ENCODE data around the gene GAL3ST2. TPM values are rescaled to one million over a fixed set of nuclear protein-coding genes. Genes with fewer than 3 reads are reported as not detected.

Gene GAL3ST2
- total RNA-seq, 1 donor from 2014 or later, result not detected

DNA sequence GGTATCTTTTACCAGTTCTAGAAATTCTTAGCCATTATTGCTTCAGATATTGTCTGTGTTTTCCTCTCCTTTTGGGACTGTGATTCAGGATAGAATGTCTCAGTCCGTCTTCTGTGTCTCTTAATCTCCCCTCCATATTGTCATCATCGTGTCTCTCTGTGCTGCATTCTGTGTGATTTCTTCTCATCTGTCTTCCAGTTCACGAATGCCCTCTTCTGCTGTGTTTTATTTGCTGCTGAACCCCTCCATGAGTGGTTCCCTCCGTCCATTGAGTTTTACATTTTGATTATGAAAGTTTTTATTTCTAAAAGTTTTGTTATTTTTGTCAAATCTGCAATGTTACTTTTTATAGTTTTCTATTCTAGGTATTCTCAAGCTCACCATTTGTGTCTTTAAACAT lies 30.5 kb upstream of the GAL3ST2 start:
- no peak overlapping the region for H3K4me3 ChIP-seq (ENCODE audit: low read depth, low read length)
- DNase-seq (ENCODE audit: low read depth), result no peak
- TF ChIP-seq, protein P1, sequence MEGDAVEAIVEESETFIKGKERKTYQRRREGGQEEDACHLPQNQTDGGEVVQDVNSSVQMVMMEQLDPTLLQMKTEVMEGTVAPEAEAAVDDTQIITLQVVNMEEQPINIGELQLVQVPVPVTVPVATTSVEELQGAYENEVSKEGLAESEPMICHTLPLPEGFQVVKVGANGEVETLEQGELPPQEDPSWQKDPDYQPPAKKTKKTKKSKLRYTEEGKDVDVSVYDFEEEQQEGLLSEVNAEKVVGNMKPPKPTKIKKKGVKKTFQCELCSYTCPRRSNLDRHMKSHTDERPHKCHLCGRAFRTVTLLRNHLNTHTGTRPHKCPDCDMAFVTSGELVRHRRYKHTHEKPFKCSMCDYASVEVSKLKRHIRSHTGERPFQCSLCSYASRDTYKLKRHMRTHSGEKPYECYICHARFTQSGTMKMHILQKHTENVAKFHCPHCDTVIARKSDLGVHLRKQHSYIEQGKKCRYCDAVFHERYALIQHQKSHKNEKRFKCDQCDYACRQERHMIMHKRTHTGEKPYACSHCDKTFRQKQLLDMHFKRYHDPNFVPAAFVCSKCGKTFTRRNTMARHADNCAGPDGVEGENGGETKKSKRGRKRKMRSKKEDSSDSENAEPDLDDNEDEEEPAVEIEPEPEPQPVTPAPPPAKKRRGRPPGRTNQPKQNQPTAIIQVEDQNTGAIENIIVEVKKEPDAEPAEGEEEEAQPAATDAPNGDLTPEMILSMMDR (conservative IDR thresholded peaks at IDR 0.05; ENCODE audit: low read depth, low read length), result no peak

DNA sequence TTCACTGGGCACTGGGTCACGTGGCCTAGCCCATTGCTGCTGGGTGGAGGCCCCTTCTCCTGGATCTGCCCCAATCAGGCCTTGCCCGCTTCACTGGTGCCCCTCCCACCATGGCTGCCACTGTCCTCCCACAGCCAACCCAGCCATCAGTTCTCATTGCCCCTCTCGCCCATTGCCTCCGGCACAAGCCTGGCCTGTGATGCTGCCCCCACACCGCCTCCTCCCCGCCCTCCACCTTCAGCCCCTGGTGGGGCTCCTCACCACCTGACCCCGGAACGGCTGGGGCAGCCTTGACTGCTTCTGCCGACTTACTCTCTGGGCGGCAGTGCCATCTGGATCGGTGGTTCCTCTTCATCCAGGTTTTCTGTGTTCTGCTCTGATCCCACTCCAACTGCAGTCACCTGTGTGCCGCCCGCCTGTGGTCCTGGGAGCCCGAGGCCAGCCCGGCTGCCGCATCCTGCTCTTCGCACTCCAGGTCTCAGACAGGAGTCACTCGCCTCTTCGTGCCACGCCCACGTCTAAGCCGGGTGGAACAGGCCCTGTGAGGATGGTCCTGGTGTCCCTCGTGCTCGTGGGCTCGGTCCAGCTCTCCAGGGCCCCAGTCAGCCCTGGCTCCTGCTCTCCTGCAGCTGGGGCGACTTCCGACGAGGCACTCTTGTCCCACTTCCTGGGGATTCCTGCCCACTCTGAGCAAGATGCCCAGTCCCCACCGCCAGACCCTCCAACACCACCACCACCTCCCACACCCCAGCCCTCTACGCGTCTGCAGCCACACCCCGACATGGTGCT lies 28.0 kb upstream of the GAL3ST2 start:
- TF ChIP-seq, protein P1 (conservative IDR thresholded peaks at IDR 0.05; ENCODE audit: low read depth, low read length), result no peak
- H3K4me3 ChIP-seq (ENCODE audit: low read depth, low read length), result no peak overlapping the region
- DNase-seq (ENCODE audit: low read depth), result no peak

DNA sequence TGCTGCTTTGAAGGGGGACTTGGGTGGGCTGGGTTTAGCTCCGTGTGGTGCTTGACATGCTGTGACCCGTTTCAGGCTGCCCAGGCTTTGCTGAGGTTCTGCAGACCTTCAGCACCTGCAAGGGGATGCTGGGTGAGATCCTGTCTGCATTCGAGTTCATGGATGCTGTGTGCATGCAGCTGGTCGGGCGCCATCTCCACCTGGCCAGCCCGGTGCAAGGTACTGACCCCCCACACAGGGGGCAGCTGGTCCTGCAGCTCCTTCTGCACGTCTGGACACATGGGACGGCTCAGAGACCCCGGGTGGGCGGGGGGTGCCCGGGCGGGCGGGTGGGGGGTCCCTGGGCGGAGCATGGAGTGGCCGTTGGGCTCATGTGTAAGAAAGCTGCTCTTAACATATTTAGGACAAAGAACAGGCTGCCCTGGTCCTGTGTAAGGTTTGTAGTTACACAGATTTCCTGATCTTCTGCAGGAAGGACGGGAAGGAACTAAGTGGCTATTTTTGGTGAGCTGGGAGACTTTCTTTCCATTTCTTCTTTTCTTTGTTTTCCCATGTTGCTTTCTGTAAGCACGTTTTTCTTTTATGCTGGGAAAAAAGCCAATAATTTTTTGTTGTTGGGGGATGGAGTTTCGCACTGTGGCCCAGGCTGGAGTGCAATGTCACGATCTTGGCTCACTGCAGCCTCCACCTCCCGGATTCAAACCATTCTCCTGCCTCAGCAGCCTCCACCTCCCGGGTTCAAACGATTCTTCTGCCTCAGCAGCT lies 26.4 kb upstream of the GAL3ST2 start:
- TF ChIP-seq, protein P1 (conservative IDR thresholded peaks at IDR 0.05; ENCODE audit: low read depth, low read length), result no peak
- no peak for DNase-seq (ENCODE audit: low read depth)

DNA sequence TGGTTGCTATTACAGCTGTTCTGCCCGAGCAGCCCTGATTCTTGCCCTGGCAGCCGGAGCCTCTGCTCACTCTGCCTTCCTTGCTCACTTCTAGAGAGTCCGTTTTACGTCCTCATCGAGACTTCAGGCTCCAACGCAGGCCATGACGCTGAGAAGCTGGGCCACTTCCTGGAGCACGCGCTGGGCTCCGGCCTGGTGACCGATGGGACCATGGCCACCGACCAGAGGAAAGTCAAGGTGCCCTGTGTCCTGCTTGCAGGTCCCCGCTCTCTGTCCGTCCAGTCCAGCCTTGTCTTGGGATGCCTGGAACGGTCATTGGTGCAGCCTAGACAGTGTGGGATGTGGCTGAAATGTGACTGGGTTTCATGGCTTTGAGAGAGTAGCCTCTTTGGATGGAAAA lies 25.5 kb upstream of the GAL3ST2 start:
- H3K4me3 ChIP-seq (ENCODE audit: low read depth, low read length), result no peak overlapping the region
- no peak for DNase-seq (ENCODE audit: low read depth)
- TF ChIP-seq, protein P1 (conservative IDR thresholded peaks at IDR 0.05; ENCODE audit: low read depth, low read length), result no peak

More for the DNA sequence above, 26.4 kb upstream of the GAL3ST2 start:
- H3K4me3 ChIP-seq (ENCODE audit: low read depth, low read length), result no peak overlapping the region

DNA sequence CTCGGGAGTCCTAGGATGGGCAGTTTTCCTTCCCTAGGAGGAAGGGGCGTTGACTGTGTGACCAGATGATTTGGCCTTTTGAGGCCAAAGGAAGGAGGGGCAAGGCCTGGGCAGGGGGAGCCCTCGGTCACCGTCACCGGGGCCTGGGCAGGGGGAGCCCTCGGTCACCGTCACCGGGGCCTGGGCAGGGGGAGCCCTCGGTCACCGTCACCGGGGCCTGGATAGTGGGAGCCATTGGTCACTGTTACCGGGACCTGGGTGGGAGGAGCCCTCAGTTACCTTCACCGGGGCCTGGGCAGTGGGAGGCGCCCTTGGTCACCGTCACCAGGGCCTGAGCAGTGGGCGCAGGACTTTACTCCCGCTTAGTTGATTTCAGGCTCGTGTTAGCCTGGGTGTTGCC lies 24.8 kb upstream of the GAL3ST2 start:
- no peak overlapping the region for H3K4me3 ChIP-seq (ENCODE audit: low read depth, low read length)
- TF ChIP-seq, protein P1 (conservative IDR thresholded peaks at IDR 0.05; ENCODE audit: low read depth, low read length), result no peak
- DNase-seq (ENCODE audit: low read depth), result no peak

DNA sequence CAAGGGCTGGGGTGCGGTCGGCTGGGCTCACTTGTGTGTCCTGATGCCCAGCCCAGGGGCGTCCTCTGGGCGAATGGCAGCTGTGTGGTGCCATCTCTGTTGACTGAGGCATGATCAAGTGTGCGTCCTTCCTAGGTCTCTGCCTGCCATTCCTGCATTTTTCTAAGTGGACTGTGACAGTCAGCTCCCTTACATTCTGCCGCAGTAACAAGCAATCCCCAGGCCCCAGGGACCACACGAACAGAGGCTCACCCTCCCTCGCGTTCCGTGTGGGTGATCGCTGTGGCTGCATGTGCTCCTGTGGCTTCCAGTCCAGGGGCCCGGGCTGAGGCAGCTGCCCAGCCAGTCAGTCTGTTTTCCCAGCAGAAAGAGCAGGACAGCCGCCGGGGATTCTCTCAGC lies 24.4 kb upstream of the GAL3ST2 start:
- no peak overlapping the region for H3K4me3 ChIP-seq (ENCODE audit: low read depth, low read length)
- TF ChIP-seq, protein P1 (conservative IDR thresholded peaks at IDR 0.05; ENCODE audit: low read depth, low read length), result no peak
- DNase-seq (ENCODE audit: low read depth), result no peak
